ENCODE results near the gene NANOS1. TPM values are rescaled to one million over a fixed set of nuclear protein-coding genes. Genes with fewer than 3 reads are reported as not detected.

The NANOS1 gene
- total and polyA plus RNA-seq, 2 donors (not counting 1 experiment from before 2014, with no cell fraction given), result 1.1 to 1.2 TPM

- no peak overlapping the region for H3K4me2 ChIP-seq (ENCODE audit: extremely low read depth, insufficient read depth, low read length)
- H3K79me2 ChIP-seq (ENCODE audit: control insufficient read depth, insufficient read depth, low read length), result no peaks in the 10 kb centered on the region
- H3K9ac ChIP-seq (ENCODE audit: insufficient read depth, low read length), result no peak overlapping the region
- H3K4me1 ChIP-seq (ENCODE audit: control insufficient read depth, extremely low read depth, insufficient read depth, low read length), result peaks cover 8% of the 10 kb centered on the region
- no peak overlapping the region for H2AFZ ChIP-seq (ENCODE audit: low read length)
- H3K36me3 ChIP-seq (ENCODE audit: control insufficient read depth, insufficient read depth, low read length), result no peaks in the 10 kb centered on the region
- no peak overlapping the region for H3K27ac ChIP-seq (ENCODE audit: insufficient read depth, low read length)
- H3K4me3 ChIP-seq (replicated peaks in 1 of 4; ENCODE audit: control extremely low read depth in 1 of 4, insufficient read depth in 1 of 4, low read depth in 3 of 4, low read length in 4 of 4), result no peak overlapping the region
- no peaks in the 10 kb centered on the region for H4K20me1 ChIP-seq (ENCODE audit: control insufficient read depth, extremely low read depth, insufficient read depth, low read length)
- no peak for TF ChIP-seq EZH2 (IDR thresholded peaks at IDR 0.05; ENCODE audit: low read length, missing control alignments)
- TF ChIP-seq CTCF (conservative IDR thresholded peaks at IDR 0.05 in 1 of 2, IDR thresholded peaks at IDR 0.05 in 1 of 2; ENCODE audit: low read depth in 1 of 2, low read length in 2 of 2), result no peak
- DNase-seq (ENCODE audit: low read depth in 2 of 2), result no peak
- H3K9me3 ChIP-seq (ENCODE audit: control insufficient read depth, insufficient read depth, low read depth, low read length), result no peaks in the 10 kb centered on the region
- peaks cover 13% of the 10 kb centered on the region for H3K27me3 ChIP-seq (ENCODE audit: control insufficient read depth, insufficient read depth, low read length)
These were observed 27.6 kb upstream of the NANOS1 start for GRCh38 chr10:119001717-119002500.

- Histone ChIP-seq H3K4me1 (ENCODE audit: control insufficient read depth, extremely low read depth, insufficient read depth, low read length) (peaks cover 8% of the 10 kb centered on the region), H4K20me1 (ENCODE audit: control insufficient read depth, extremely low read depth, insufficient read depth, low read length) (no peaks in the 10 kb centered on the region), H3K4me3 (replicated peaks in 1 of 4; ENCODE audit: control extremely low read depth in 1 of 4, insufficient read depth in 1 of 4, low read depth in 3 of 4, low read length in 4 of 4) (no peak overlapping the region), H3K27ac (ENCODE audit: insufficient read depth, low read length) (no peak overlapping the region), H2AFZ (ENCODE audit: low read length) (no peak overlapping the region), H3K36me3 (ENCODE audit: control insufficient read depth, insufficient read depth, low read length) (no peaks in the 10 kb centered on the region), H3K79me2 (ENCODE audit: control insufficient read depth, insufficient read depth, low read length) (no peaks in the 10 kb centered on the region), H3K27me3 (ENCODE audit: control insufficient read depth, insufficient read depth, low read length) (peaks cover 13% of the 10 kb centered on the region), H3K9ac (ENCODE audit: insufficient read depth, low read length) (no peak overlapping the region), H3K4me2 (ENCODE audit: extremely low read depth, insufficient read depth, low read length) (no peak overlapping the region), H3K9me3 (ENCODE audit: control insufficient read depth, insufficient read depth, low read depth, low read length) (no peaks in the 10 kb centered on the region)
- TF ChIP-seq CTCF (conservative IDR thresholded peaks at IDR 0.05 in 1 of 2, IDR thresholded peaks at IDR 0.05 in 1 of 2; ENCODE audit: low read depth in 1 of 2, low read length in 2 of 2) (no peak), EZH2 (IDR thresholded peaks at IDR 0.05; ENCODE audit: low read length, missing control alignments) (no peak)
- no peak for DNase-seq (ENCODE audit: low read depth in 2 of 2)
These were observed 25.8 kb upstream of the NANOS1 start for GRCh38 chr10:119003572-119004289.

- TF ChIP-seq CTCF (conservative IDR thresholded peaks at IDR 0.05 in 1 of 2, IDR thresholded peaks at IDR 0.05 in 1 of 2; ENCODE audit: low read depth in 1 of 2, low read length in 2 of 2) (no peak), EZH2 (IDR thresholded peaks at IDR 0.05; ENCODE audit: low read length, missing control alignments) (no peak)
- no peak overlapping the region for H3K4me3 ChIP-seq (replicated peaks in 1 of 4; ENCODE audit: control extremely low read depth in 1 of 4, insufficient read depth in 1 of 4, low read depth in 3 of 4, low read length in 4 of 4)
- no peaks in the 10 kb centered on the region for H3K9me3 ChIP-seq (ENCODE audit: control insufficient read depth, insufficient read depth, low read depth, low read length)
- H3K9ac ChIP-seq (ENCODE audit: insufficient read depth, low read length), result no peak overlapping the region
- no peak overlapping the region for H3K4me2 ChIP-seq (ENCODE audit: extremely low read depth, insufficient read depth, low read length)
- H3K79me2 ChIP-seq (ENCODE audit: control insufficient read depth, insufficient read depth, low read length), result no peaks in the 10 kb centered on the region
- H4K20me1 ChIP-seq (ENCODE audit: control insufficient read depth, extremely low read depth, insufficient read depth, low read length), result no peaks in the 10 kb centered on the region
- DNase-seq (ENCODE audit: low read depth in 2 of 2), result peak; percentile 43 to 49
- H3K27me3 ChIP-seq (ENCODE audit: control insufficient read depth, insufficient read depth, low read length), result peaks cover 7% of the 10 kb centered on the region
- no peak overlapping the region for H2AFZ ChIP-seq (ENCODE audit: low read length)
- H3K27ac ChIP-seq (ENCODE audit: insufficient read depth, low read length), result no peak overlapping the region
- peaks cover 8% of the 10 kb centered on the region for H3K4me1 ChIP-seq (ENCODE audit: control insufficient read depth, extremely low read depth, insufficient read depth, low read length)
- no peaks in the 10 kb centered on the region for H3K36me3 ChIP-seq (ENCODE audit: control insufficient read depth, insufficient read depth, low read length)
These were observed 24.0 kb upstream of the NANOS1 start for GRCh38 chr10:119005362-119006043.
